ENCODE measurements around the gene ZIM2.

GRCh38 chr19:56823417-56823816 is 17.1 kb downstream of the ZIM2 start:
- TF ChIP-seq GATA2 (IDR thresholded peaks at IDR 0.05; ENCODE audit: low read depth, low read length), result no peak
- no peak for TF ChIP-seq GATA3 (IDR thresholded peaks at IDR 0.05; ENCODE audit: low read depth, low read length)

All from SH-SY5Y (cell line).